Parathyroid adenoma (tissue), 2 donors: ENCODE results near the gene DIPK1B.
A peak's percentile ranks its signal among the peaks of the same experiment; 100 is the strongest.

Experiments used
- H2AFZ ChIP-seq: fragments of 300-600 bp; sonication (generic); one replicate; pipeline ENCODE4 v1.7.0; 2017; ENCODE audit warnings: antibody characterized with exemption, mild to moderate bottlenecking
- H3K27ac ChIP-seq: fragments of 300-600 bp; sonication (generic); one replicate; pipeline ENCODE4 v1.7.0; 2017
- H3K27me3 ChIP-seq: fragments of 300-600 bp; sonication (generic); one replicate; pipeline ENCODE4 v1.7.0; 2017; ENCODE audit warnings: low read length; ENCODE audit not compliant: control insufficient read depth, insufficient read depth
- H3K36me3 ChIP-seq: fragments of 300-600 bp; sonication (generic); one replicate; pipeline ENCODE4 v1.7.0; 2017; ENCODE audit warnings: low read length; ENCODE audit not compliant: control insufficient read depth, insufficient read depth
- H3K4me1 ChIP-seq: fragments of 300-600 bp; sonication (generic); one replicate; pipeline ENCODE4 v1.7.0; 2017; ENCODE audit warnings: control low read depth
- H3K4me2 ChIP-seq: fragments of 300-600 bp; sonication (generic); one replicate; pipeline ENCODE4 v1.7.0; 2017; ENCODE audit warnings: low read length
- H3K4me3 ChIP-seq: fragments of 300-600 bp; sonication (generic); one replicate; pipeline ENCODE4 v1.7.0; 2017; ENCODE audit warnings: low read depth, low read length
- H3K79me2 ChIP-seq: fragments of 300-600 bp; sonication (generic); one replicate; pipeline ENCODE4 v1.7.0; 2017; ENCODE audit warnings: control low read depth
- H3K9ac ChIP-seq: fragments of 300-600 bp; sonication (generic); one replicate; pipeline ENCODE4 v1.7.0; 2017; ENCODE audit warnings: mild to moderate bottlenecking
- H3K9me3 ChIP-seq: fragments of 300-600 bp; sonication (generic); one replicate; pipeline ENCODE4 v1.7.0; 2017; ENCODE audit warnings: low read length; ENCODE audit not compliant: control insufficient read depth
- TF ChIP-seq, protein P1 (sequence below): fragments of 300-600 bp; sonication (generic); IDR thresholded peaks from one replicate; pipeline ENCODE4 v1.7.0; 2017; ENCODE audit warnings: antibody characterized with exemption, mild to moderate bottlenecking
- donor health status: primary hyperparathyroidism.

The DIPK1B gene

DNA sequence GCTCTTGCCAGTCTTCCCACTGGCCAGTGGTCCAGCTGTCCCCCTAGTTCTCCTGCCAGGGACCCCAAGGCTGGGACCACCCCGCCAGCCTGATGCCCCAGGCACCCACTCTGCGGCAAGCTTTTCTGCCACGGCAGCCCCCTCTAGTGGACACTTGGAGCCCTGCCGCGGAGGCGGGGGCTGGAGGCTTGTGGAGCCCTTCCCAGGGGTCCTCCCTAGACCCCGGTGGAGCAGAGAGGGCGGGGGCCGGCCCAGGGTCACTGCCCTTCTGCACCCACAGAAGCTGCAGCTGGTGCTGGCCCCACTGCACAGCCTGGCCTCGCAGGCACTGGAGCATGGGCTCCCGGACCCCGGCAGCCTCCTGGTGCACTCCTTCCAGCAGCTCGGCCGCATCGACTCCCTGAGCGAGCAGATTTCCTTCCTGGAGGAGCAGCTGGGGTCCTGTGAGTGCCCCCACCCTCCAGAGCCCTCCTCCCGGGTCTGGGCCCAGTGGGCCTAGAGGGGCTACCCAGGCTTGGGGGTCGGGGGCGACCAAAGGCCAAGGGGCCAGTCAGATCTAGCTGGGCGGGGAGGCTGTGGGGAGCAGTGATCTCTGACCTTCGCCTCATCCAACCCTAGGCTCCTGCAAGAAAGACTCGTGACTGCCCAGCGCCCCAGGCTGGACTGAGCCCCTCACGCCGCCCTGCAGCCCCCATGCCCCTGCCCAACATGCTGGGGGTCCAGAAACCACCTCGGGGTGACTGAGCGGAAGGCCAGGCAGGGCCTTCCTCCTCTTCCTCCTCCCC lies 40.5 kb upstream of the DIPK1B start:
- Histone ChIP-seq H2AFZ (no peak overlapping the region), H3K27ac (no peak overlapping the region), H3K36me3 (no peaks in the 10 kb centered on the region), H3K9me3 (no peaks in the 10 kb centered on the region), H3K27me3 (no peaks in the 10 kb centered on the region), H3K4me1 (peaks cover 2% of the 10 kb centered on the region), H3K4me2 (no peak overlapping the region), H3K9ac (no peak overlapping the region), H3K79me2 (no peaks in the 10 kb centered on the region), H3K4me3 (no peak overlapping the region)
- TF ChIP-seq, protein P1, sequence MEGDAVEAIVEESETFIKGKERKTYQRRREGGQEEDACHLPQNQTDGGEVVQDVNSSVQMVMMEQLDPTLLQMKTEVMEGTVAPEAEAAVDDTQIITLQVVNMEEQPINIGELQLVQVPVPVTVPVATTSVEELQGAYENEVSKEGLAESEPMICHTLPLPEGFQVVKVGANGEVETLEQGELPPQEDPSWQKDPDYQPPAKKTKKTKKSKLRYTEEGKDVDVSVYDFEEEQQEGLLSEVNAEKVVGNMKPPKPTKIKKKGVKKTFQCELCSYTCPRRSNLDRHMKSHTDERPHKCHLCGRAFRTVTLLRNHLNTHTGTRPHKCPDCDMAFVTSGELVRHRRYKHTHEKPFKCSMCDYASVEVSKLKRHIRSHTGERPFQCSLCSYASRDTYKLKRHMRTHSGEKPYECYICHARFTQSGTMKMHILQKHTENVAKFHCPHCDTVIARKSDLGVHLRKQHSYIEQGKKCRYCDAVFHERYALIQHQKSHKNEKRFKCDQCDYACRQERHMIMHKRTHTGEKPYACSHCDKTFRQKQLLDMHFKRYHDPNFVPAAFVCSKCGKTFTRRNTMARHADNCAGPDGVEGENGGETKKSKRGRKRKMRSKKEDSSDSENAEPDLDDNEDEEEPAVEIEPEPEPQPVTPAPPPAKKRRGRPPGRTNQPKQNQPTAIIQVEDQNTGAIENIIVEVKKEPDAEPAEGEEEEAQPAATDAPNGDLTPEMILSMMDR, result peak; percentile 76

DNA sequence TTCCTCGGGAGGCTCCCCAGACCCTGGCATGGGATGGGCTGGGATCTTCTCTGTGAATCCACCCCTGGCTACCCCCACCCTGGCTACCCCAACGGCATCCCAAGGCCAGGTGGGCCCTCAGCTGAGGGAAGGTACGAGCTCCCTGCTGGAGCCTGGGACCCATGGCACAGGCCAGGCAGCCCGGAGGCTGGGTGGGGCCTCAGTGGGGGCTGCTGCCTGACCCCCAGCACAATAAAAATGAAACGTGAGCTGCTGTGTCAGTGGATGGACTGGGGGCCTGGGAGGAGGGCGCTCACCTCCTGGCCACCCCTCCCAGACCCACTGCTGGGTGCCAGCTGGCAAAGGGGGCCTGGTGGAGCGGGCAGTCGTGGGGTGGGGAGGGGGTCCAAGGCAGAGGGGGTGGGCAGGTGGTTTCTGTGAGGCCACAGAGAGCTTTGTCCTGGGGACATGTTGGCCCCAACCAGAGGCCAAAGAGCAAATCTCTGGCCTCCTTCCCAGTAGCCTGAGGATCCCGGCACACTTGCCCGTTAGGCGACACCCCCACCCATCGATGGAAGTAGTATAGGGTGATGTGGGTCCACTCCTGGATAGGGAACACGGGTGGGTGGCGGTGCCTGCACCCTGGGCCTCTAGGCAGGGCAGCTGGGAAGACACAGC lies 39.8 kb upstream of the DIPK1B start:
- H3K79me2 ChIP-seq, result no peaks in the 10 kb centered on the region
- H3K4me3 ChIP-seq, result no peak overlapping the region
- H3K27ac ChIP-seq, result no peak overlapping the region
- H3K9ac ChIP-seq, result no peak overlapping the region
- no peaks in the 10 kb centered on the region for H3K36me3 ChIP-seq
- TF ChIP-seq, protein P1, result no peak
- no peaks in the 10 kb centered on the region for H3K9me3 ChIP-seq
- H2AFZ ChIP-seq, result no peak overlapping the region
- no peak overlapping the region for H3K4me2 ChIP-seq
- H3K4me1 ChIP-seq, result peaks cover 2% of the 10 kb centered on the region
- no peaks in the 10 kb centered on the region for H3K27me3 ChIP-seq

DNA sequence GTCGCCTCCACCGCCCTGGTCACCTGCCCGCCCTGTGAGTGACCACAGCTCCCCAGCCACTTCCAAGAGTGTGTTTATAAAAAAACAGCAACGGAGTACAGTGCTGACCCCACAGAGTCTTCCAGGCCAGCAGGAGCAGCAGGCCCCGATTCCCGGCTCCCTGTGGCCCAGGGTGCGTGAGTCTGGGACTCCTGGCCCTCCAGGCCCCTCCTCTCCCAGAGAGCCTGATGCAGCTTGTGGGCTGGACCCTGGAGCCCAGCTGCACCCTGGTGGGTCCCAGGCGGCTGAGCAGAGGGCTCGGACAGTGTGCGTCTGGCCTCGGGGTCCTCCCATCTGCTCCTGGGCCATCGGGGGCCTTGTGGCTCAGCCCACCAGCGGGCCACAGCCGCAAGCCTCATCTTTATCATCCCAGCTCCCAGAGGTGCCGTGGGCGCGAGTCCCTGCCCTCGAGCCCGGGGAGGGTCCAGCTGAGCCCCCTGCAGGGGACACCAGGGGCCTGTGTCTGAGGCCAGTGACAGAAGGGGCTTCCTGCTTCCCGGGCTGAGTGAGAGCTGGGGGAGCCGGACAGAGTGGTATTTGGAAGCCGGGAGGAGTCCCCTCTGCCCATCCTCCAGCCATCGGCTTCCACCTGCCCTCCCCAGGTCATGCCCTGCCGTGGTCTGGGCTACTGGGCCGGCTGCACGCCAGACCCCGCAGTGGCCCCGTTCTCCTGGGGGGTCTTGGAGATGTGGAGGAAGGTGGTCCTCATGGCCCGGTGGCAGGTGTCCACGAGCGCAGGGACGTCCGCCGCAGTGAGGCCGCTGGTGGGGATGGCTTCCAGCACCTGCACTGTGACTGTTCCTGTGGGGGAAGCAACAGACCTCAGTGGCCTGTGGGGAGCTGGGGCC lies 39.0 kb upstream of the DIPK1B start:
- H3K27me3 ChIP-seq, result no peaks in the 10 kb centered on the region
- peaks cover 2% of the 10 kb centered on the region for H3K79me2 ChIP-seq
- H3K4me3 ChIP-seq, result no peak overlapping the region
- H3K36me3 ChIP-seq, result no peaks in the 10 kb centered on the region
- no peaks in the 10 kb centered on the region for H3K9me3 ChIP-seq
- H3K9ac ChIP-seq, result no peak overlapping the region
- TF ChIP-seq, protein P1, result no peak
- no peak overlapping the region for H3K4me2 ChIP-seq
- H3K27ac ChIP-seq, result no peak overlapping the region
- peaks cover 2% of the 10 kb centered on the region for H3K4me1 ChIP-seq
- no peak overlapping the region for H2AFZ ChIP-seq

DNA sequence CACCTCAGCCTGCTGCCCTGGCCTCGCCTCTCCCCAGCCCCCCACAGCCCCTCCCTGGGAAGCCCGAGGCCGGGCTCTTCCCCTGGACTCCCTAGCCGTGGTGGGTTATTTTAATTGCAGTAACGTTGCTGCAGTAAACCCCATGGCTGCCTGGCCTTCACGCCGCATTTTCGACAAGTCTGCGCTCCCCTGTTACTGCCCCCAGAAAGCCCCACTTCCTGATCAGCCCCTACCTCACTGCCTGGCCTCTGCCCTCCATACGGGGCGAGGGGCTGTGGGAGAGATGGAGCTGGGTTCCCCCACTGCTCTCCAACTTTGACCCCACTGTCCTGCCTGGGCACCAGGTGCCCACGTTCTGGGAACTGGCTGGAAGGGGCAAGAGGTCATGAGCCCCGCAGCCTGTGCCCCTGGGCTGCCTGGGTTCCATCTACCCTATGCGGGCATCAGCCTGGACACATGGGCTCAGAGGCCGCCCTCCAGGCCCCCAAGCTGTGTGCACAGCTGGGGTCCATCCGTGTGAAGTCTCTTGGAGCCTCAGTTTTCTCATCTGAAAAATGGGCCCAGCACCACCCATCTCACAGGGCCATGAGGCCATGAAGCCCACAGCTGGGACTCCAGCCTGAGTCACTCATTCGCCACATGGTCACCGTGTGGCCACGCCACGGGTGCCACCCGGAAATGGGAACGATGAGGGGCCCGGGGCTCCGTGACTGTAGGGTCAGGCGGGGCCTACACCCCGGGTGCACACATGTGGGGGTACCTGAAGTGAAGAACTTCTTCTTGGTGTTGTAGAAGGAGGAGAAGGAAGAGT lies 38.2 kb upstream of the DIPK1B start:
- Histone ChIP-seq H2AFZ (no peak overlapping the region), H3K9ac (no peak overlapping the region), H3K4me1 (peaks cover 7% of the 10 kb centered on the region), H3K36me3 (no peaks in the 10 kb centered on the region), H3K9me3 (no peaks in the 10 kb centered on the region), H3K79me2 (peaks cover 2% of the 10 kb centered on the region), H3K4me3 (no peak overlapping the region), H3K27ac (no peak overlapping the region), H3K27me3 (no peaks in the 10 kb centered on the region), H3K4me2 (no peak overlapping the region)
- TF ChIP-seq, protein P1, result no peak
